ENCODE measurements around the gene CCL7.

Gene CCL7

DNA sequence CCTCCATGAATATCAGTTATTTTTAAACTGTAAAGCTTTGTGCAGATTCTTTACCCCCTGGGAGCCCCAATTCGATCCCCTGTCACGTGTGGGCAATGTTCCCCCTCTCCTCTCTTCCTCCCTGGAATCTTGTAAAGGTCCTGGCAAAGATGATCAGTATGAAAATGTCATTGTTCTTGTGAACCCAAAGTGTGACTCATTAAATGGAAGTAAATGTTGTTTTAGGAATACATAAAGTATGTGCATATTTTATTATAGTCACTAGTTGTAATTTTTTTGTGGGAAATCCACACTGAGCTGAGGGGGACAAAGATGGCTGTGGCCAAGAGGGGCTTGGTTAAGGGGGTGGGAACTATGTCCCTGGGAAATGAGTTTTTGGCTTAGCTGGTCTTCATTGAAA is 17.9 kb downstream of the CCL7 start:
- DNase-seq (ENCODE audit: low read depth), result no peak

DNA sequence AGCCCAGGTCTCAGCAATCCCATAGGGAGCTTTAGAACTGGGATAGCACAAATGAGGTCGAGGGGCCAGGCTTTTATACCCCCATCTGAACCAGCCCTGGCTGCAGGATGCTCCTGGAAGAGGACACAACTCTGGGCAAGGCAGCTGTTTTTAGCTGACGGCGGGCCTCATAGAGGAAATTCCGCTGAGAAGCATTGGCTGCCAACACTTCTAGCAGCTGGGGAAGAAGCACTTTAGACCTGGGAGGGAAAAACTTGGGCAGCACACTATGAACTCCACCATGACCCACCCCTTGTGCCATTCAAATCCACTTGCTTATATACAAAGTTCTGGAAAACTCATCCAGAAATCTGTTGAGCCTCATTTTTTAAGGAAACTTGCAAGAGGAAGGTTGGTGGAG is 20.6 kb downstream of the CCL7 start:
- DNase-seq (ENCODE audit: low read depth), result no peak

DNA sequence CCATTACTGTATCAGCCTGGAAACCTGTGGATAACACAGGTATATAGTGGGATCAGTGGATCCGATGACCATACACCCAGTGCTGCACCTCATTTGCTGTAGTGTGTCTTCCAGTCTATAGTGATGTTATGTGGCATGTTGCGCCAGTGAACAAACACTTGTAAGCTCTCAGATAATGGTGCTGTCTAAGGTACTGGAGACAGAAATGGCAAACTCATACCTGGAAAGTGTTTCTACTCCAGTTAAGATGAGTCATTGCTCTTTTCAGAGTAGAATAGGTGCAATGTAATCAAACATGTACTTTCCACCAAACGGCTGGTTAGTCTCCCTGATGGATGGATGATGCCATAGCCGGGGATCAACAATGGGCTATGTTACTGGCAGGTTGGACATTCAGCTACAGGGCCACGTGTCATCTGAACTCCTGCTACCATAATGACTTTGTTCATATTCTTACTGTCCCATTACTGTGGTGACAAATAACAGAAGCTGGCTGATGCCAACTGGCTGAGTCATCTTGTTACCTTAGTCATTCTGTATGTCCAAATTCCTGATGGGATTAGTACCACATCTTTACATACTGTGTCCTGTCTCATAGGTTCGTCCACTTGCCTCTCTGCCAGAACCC is 21.8 kb downstream of the CCL7 start:
- DNase-seq (ENCODE audit: low read depth), result no peak

DNA sequence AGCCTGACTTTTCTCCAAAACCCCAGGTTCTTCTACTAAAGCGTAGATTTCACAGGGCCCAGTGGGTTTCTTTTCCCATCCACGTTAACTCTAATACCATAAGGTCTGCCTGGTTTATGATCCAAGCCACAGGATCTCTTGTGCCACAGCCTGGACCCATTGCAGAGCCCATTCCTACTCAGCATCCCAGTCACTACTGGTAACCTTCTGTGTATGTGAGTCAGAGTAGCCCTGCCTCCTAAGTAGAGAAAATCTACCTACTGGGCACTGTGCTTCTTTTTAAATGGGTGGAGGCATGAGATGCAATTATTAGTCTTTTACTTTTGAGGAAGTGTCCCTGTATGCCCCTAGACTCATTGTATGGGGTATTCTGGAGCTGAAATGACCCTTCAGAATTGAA is 29.0 kb downstream of the CCL7 start:
- no peak for DNase-seq (ENCODE audit: low read depth)

DNA sequence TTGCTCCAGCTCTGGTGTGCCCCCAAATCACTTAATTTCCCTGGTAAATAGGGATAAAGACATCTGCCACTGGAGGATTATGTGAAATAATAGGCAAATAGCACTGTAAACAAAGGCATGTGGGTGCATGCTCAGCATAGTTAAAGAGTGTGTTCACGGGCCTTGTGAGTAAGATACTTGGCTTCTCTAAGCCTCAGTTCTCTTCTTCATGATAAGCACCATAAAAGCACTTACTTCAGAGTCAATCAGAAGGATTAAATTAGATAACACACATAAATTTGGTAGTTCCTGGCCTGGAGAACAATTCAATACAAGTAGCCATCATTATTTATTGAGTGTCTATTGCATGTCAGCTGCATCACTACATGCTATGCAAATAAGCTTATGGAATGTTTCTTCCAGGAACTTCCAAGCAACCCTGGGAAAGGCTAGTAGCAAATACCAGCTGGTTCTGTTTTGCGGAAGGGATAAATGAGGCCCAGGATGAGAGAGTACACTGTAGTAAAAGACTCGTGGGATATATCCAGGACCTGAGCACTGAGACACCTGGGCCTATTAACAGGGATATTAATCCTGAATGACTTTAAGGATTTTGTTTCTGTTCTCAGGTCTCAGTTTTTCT is 30.0 kb downstream of the CCL7 start:
- no peak for DNase-seq (ENCODE audit: low read depth)

DNA sequence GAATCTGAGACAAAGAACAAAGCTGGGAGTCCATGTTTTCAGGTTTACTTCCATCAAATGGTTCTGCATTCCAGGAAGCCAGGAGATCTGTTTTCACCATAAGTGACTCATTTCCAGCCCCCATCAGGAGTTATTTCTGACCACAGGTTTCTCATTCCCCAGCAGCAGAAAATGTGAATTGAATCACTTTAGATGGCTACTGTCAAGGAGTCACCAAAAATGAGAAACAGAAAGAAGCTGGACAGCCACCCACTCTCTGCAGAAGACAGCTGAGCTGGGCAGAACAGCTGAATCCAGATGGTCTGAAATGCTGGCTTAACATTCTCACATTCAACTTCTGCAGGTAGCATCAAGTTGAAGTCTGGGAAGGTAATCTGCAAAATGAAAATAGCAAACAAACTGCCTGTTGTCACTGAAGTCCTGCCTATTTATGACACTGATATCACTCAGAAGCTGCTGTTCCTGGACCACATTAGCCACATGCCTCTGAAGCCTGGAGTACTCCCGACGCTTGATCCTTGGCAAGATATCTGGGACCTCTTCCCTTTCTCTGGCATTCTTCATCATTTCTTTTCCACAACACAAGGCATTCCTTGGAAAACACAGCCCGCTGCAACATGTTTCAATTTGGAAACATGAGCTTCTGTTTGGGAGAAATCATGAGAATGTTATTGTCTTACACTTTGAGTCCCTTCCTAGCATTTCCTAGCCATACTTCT is 30.8 kb downstream of the CCL7 start:
- DNase-seq (ENCODE audit: low read depth), result no peak

DNA sequence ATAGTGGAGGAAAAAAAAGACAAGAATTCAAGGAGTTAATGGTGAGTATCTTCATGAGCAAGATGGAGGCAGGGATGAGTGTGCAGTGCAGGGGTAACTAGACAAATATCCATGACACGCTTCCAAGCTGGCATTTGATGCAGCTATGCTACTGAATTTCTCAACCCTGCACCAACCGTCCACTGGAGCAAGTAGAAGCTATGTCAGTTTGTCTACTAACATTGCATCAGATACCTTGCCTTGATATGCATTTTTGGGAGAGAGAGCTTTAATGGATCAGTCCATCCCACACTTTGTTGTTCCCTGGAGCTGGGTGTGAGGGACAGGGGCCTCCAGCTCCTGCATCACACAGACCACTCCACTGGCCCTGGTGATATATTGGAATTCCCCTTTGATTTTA is 32.0 kb downstream of the CCL7 start:
- no peak for DNase-seq (ENCODE audit: low read depth)

DNA sequence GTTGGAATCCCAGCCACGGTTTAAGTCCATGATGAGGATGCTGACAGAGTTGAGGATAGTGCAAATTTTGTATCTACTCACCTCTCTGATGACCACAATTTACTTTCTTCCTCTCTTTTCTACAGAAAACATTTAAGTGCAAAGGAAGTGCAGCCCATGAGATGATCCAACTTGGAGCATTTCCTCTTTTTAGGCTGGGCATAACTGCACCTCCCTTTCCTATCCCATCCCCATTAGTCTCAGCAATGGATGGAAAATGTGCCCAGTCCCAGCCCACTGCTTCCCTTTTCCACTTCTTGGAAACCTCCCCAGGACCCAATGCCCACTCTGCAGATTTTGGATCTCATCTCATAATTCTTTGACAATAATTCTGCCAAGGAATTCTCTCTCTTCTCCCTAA is 32.6 kb downstream of the CCL7 start:
- DNase-seq (ENCODE audit: low read depth), result no peak

DNA sequence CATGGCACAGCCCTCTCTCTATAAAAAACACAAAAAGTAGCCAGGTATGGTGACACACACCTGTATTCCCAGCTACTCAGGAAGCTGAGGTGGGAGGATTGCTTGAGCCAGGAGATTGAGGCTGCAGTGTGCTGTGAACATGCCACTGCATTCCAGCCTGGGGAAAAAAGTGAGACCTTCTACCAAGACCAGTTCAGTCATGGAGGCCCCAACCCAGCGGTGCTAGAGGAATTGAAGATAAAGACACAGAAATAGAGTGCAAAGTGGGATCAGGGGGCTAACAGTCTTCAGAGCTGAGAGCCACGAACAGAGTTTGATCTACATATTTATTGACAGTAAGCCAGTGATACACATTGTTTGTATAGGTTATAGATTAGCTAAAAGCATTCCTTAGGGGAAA is 33.6 kb downstream of the CCL7 start:
- no peak for DNase-seq (ENCODE audit: low read depth)

DNA sequence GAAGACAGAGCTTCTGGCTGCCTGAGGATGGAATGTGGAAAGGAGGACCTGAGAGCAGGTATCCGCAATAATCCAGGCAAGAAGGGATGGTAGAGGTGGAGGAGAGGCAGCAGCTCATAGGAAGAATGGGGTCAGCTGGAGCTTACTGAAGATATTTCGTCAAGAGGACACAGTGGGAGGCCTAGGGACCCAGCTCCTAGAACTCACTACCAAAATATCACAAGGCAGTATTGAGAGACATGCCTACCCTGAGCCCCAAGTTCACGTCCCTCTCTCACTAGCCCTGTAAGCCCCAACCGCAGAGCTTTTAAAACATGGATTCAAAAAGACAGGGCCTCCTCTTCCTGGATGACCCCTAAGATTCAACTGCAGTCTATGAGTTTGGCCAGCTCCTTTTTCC is 35.0 kb downstream of the CCL7 start:
- DNase-seq (ENCODE audit: low read depth), result no peak

DNA sequence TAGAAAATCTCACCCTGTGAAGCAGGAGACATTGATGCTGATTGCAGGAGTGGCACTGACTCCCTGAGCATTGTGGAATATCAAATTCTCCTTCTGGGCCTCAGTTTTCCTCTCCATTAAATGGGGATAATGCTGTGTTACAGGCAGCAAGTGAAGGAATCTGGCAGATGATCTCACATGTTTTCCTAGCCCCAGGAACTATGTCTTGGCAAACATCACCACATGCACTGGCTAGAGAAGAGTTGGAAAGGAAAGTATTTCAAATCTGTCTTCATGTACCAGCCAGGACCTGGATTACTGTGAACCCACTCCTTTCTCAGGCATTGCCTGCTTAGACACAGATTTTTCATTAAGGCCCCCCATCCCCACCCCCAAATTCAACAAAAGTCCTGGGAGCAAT is 35.6 kb downstream of the CCL7 start:
- no peak for DNase-seq (ENCODE audit: low read depth)

DNA sequence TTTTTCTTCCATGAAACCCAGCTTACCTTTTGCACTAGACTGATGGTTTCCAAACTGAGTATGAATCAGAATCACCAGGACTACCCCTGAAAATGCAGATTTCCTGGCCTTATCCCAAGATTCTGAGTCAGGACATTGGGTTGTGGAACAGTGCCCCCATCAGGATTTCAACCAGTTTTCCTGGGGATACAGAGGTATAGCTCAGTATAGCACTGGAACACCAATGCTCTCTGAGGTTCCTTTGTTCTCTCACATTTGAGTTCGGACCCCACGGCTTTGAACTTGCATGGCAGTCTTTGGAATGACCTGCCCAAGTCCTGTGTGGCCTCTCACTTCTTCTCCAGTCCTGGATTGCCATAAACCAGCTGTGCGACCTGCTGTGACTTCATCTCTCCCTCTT is 36.4 kb downstream of the CCL7 start:
- DNase-seq (ENCODE audit: low read depth), result no peak

DNA sequence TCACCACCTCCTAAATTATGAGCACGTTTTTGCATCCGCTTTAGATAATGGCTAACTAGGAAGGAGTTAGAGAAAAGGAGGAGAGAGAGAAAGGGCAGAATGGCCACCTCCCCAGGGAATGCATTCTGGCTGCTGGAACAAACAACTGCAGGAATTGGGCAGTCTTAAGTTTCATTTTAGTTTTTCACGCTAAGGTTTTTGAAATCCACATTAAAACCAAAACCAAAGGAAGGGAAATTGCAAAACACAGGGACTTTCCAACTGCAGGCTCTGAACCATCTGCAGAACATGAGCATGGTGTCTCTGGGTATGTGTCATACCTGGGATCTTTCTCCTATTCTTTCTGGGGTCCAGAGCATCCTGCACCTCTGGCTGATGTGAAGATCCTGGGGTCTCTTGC is 37.1 kb downstream of the CCL7 start:
- no peak for DNase-seq (ENCODE audit: low read depth)

DNA sequence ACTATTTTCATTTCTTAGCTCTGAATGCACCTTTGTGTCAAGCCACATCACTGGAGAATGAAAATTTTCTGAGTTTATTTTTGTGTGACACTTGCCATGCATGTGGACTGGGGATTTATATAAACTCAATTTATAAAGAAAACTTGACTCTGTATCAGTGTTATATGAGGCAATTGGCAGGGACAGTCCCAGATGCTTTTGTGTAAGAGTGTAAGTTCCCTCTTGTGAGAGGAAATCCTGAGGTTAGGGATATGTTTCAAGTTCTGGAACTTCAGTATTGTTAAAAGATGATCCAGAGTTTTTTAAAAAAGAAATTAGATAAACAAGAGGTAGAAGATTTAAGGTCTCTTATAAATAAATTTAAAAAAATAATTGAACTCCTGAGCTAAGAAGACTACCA is 38.4 kb downstream of the CCL7 start:
- no peak for DNase-seq (ENCODE audit: low read depth)

DNA sequence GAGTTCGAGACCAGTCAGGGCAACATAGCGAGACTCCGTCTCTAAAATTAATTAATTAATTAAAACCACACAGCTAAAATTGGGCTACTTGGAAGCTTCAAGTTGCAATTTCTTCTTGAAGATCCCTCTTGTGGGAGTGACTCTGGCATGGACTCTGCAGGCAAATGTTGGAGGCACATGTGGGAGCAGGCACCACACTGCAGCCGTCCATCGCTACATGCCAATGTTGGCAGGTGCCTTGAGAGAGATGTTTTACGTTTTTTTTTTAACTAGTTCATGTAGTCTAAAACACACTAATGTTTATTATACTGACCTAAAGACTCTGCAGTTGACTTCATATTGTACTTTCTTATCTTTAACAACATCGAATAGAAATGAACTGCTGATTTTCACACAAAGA is 41.3 kb downstream of the CCL7 start:
- DNase-seq (ENCODE audit: low read depth), result no peak

DNA sequence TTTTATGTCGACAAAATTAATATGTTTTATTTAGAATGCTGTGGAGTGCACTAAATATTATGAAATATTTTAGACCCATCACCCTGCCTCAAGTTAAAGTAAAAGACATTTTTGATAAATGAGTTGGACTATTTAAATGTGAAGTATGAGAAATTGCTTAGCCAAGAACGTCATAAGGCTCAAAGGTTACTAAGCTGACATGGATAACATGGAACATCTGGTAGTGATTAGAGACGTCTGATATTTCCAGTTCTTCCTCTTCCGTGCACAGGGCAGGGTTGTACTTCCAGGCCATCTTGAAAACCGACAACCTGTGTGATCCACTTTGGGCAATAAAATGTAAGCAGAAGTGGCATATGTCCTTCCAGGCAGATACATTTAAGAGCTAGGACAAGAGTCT is 42.1 kb downstream of the CCL7 start:
- DNase-seq (ENCODE audit: low read depth), result no peak

DNA sequence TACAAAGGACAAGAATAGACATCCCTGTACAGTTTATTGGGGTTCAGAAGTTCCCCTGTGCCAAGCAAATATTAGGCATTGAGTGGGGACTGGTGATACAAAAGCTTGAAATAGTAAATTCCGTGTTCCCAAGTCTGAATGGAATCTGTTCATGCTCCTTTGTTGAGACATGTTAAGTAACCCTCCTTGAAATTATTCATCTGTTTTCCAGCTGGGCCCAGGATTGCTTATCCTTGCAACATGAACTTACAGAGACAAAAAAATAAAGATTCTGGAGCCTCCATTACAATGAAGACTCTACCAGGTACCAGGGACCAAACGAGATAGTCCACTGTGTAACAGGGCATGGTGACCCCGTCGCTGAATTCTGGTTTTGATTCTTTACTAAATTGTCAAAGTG is 43.1 kb downstream of the CCL7 start:
- no peak for DNase-seq (ENCODE audit: low read depth)

DNA sequence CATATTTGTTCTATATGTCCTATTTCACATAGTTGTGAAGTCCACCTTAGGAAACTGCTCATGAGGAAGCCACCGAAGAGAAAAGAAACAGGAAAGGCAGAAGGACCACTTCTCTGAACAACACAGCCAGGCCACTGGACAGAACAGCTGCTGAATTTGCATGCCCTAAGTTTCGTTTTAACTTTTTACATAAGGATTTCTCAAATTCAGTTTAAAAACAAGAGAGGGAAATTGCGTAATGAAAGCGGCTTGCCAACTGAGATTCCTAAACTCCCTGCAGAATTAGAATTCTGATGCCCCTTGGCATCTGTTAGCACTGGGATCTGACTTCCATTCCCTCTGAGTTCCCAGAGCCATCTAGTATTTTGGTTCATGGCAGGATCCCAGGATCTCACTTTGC is 44.3 kb downstream of the CCL7 start:
- no peak for DNase-seq (ENCODE audit: low read depth)

DNA sequence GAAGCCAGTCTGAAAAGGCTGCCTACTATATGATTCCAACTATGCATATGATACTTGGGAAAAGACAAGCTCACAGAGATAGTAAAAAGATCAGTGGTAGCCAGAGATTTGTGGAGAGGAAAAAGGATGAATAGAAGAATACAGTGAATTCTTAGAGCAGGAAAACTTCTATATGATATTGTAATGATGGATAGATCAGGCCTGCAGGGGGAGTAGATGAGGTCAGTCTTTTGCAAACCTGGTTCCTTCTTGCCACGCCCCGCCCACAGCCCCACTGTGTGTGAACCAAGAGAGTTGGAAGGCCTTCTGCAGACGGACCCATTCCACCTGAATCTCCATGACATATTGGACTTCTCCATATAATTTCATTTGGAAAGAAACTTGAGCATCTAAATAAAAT is 48.5 kb downstream of the CCL7 start:
- DNase-seq (ENCODE audit: low read depth), result no peak

DNA sequence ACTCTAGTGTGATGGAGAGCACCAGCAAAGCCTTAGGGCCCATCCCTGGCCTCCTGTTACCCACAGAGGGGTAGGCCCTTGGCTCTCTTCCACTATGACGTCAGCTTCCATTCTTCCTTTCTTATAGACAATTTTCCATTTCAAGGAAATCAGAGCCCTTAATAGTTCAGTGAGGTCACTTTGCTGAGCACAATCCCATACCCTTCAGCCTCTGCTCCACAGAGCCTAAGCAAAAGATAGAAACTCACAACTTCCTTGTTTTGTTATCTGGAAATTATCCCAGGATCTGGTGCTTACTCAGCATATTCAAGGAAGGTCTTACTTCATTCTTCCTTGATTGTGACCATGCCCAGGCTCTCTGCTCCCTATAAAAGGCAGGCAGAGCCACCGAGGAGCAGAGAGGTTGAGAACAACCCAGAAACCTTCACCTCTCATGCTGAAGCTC is 49.0 kb downstream of the CCL7 start, which contains the start of gene CCL8:
TSS of gene CCL8 (plus strand) at position 397 of the 445 bp plus-strand sequence. CDS start 67 bp downstream, outside the sequence.
- DNase-seq (ENCODE audit: low read depth), result no peak

Data from activated T-helper 9 cell treated with anti-CD3 and anti-CD28 coated beads, Interleukin-2, amount 50 U/mL, for 16 hours (primary cell).